ENCODE measurements around the gene SERTAD4. TPM values are rescaled to one million over a fixed set of nuclear protein-coding genes. Genes with fewer than 3 reads are reported as not detected.
A peak's percentile ranks its signal among the peaks of the same experiment; 100 is the strongest.

SERTAD4 gene
- total and polyA plus RNA-seq, 2 of the 8 experiments (the other 6 are each of a cell fraction or from before 2014, with no cell fraction given), result 0.54 to 3.2 TPM

DNA sequence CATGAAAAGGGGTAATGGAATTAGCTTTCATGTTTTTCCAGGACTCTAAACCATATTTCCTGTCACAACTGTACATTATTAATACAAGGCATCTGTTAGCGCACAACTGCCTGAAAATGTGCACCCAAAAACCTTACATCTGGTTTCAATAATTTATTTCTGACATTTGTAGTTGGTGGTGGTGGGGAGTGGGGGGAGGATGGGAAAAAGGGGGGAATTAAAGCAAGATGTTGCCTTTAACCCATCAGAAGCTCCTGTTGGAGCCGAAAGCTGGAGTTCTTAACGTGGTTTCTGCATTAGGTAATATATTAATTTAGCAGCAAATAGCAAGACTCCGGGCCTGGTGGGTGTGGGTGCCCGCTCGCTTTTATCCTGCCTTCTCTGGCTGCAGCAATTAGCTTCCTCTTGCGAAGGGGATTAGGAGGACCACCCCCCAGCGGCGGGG is 59.2 kb downstream of the SERTAD4 start:
- Histone ChIP-seq H2BK12ac (ENCODE audit: low read depth, low read length) (no peak overlapping the region), H4K20me1 (replicated peaks in 1 of 2; ENCODE audit: control insufficient read depth in 1 of 2, insufficient read depth in 2 of 2, low read length in 2 of 2) (no peaks in the 10 kb centered on the region), H2AK5ac (ENCODE audit: low read depth, low read length) (no peak overlapping the region), H3K18ac (ENCODE audit: extremely low read depth, low read length) (no peak overlapping the region), H4K5ac (ENCODE audit: insufficient read length, low read depth, low read length) (no peak overlapping the region), H3K4me3 (ENCODE audit: extremely low read depth in 1 of 4, insufficient read depth in 2 of 4, low read depth in 3 of 4, low read length in 4 of 4) (peak overlapping the region; percentile 42 to 68 (median 50)), H2BK5ac (ENCODE audit: low read depth, low read length) (0 out of 2 replicates have a peak overlapping the region, but pooled peaks have one; percentile 11), H2AFZ (ENCODE audit: low read length) (no peak overlapping the region), H2BK120ac (replicated peaks; ENCODE audit: low read depth, low read length) (no peak overlapping the region), H4K91ac (replicated peaks; ENCODE audit: insufficient read length, low read length) (no peak overlapping the region), H3K4me2 (ENCODE audit: insufficient read depth in 1 of 2, low read depth in 2 of 2, low read length in 2 of 2) (peak overlapping the region; percentile 65 to 79), H2BK15ac (ENCODE audit: low read length) (no peak overlapping the region), H3K4me1 (replicated peaks in 1 of 4; ENCODE audit: control insufficient read depth in 3 of 4, insufficient read depth in 4 of 4, low read length in 3 of 4) (peaks cover 0 to 13% (median 6%) of the 10 kb centered on the region in 4 experiments; a peak in 5 of 7 replicates), H3K27me3 (replicated peaks in 1 of 4; ENCODE audit: control insufficient read depth in 3 of 4, extremely low read depth in 1 of 4, insufficient read depth in 3 of 4, low read length in 3 of 4) (peaks cover 0 to 13% (median 9%) of the 10 kb centered on the region in 4 experiments; a peak in 4 of 7 replicates), H4K8ac (ENCODE audit: extremely low read depth, insufficient read depth, low read length) (no peak overlapping the region), H3K36me3 (ENCODE audit: control insufficient read depth in 2 of 4, insufficient read depth in 4 of 4, low read length in 3 of 4) (no peaks in the 10 kb centered on the region), H3K56ac (replicated peaks; ENCODE audit: insufficient read length, low read depth, low read length) (no peak overlapping the region), H3K14ac (ENCODE audit: insufficient read length) (no peak overlapping the region), H3K9me3 (ENCODE audit: insufficient read depth in 2 of 2, low read depth in 1 of 2, low read length in 1 of 2) (no peaks in the 10 kb centered on the region), H2BK20ac (ENCODE audit: low read length) (no peak overlapping the region), H3K79me2 (ENCODE audit: control insufficient read depth in 1 of 2, insufficient read depth in 2 of 2, low read length in 2 of 2) (no peaks in the 10 kb centered on the region), H3K27ac (ENCODE audit: low read depth, low read length) (no peak overlapping the region), H3K23ac (ENCODE audit: insufficient read length) (no peak overlapping the region), H3K4ac (replicated peaks; ENCODE audit: insufficient read length, low read depth, low read length) (no peak overlapping the region), H3K23me2 (ENCODE audit: low read depth, low read length) (peaks cover 6% of the 10 kb centered on the region; the same call in 1 of the 2 replicates), H3K79me1 (ENCODE audit: low read depth, low read length) (no peaks in the 10 kb centered on the region), H3K9ac (replicated peaks in 1 of 4; ENCODE audit: extremely low read depth in 1 of 4, low read depth in 3 of 4, low read length in 3 of 4) (no peak overlapping the region)
- CTCF ChIA-PET (ENCODE audit: partially characterized antibody), result interaction anchor here (0.8 to 4.5 kb wide), 17 partner anchors 10 to 106 kb away, joined by 3 to 25 read pairs (median 8); no protein-coding TSS in a partner anchor
- TF ChIP-seq EZH2 (IDR thresholded peaks at IDR 0.05; ENCODE audit: low read depth, low read length, severe bottlenecking) (peak; percentile 12), BCL11A (IDR thresholded peaks at IDR 0.05; ENCODE audit: low read depth in 2 of 2, low read length in 2 of 2) (no peak), CHD1 (IDR thresholded peaks at IDR 0.05; ENCODE audit: low read depth, low read length) (no peak), CHD2 (IDR thresholded peaks at IDR 0.05; ENCODE audit: low read length) (no peak), GTF2F1 (IDR thresholded peaks at IDR 0.05; ENCODE audit: borderline replicate concordance, low read depth, low read length) (no peak)
- DNase-seq (ENCODE audit: low read depth in 1 of 2, low spot score in 2 of 2) (no peak), FAIRE-seq (no peak)
- POLR2A ChIA-PET (ENCODE audit: partially characterized antibody), result interaction anchor here (0.8 to 5.4 kb wide), 6 partner anchors 9 to 82 kb away, joined by 3 to 39 read pairs (median 8); no protein-coding TSS in a partner anchor
- WGBS, 2 experiments (ENCODE audit: extremely low coverage in 1 of 2, insufficient coverage in 1 of 2, insufficient read length in 1 of 2, insufficient replicate concordance in 2 of 2, low coverage in 1 of 2, low lambda C conversion rate in 2 of 2, missing lambda C conversion rate in 1 of 2), result 80% methylated on average over 2 of the region's 9 CpGs; no CpG with 5 or more reads in 1 of the 2 experiments

Measured in H1 (cell line).